SU-DHL-6 (cell line): ENCODE data around the gene LCORL.
"Not testable (repeated sequence)": the region's sequence is repeated elsewhere in the genome, so short reads cannot be mapped to it uniquely, and the experiment has no call there.

Experiments used
- H2AFZ ChIP-seq: fragments of 200-600 bp; sonication (generic); 2 replicates; pipeline ENCODE4 v1.6.1; 2014; ENCODE audit warnings: low read depth, mild to moderate bottlenecking, moderate library complexity, mixed read lengths, antibody characterized with exemption, low read length; ENCODE audit not compliant: severe bottlenecking
- H3F3A ChIP-seq: fragments of 200-600 bp; shearing (Covaris generic); 2 replicates; pipeline ENCODE4 v1.6.0; 2016; ENCODE audit warnings: antibody characterized with exemption, mild to moderate bottlenecking; ENCODE audit not compliant: insufficient read depth
- H3K27ac ChIP-seq: fragments of 200-600 bp; sonication (generic); 2 replicates; pipeline ENCODE4 v1.5.1; 2016; ENCODE audit warnings: low read depth, mild to moderate bottlenecking, low read length, moderate library complexity, mixed read lengths
- H3K27me3 ChIP-seq: fragments of 200-600 bp; sonication (generic), shearing (Covaris generic); 2 replicates; pipeline ENCODE4 v1.6.0; 2014; ENCODE audit warnings: mild to moderate bottlenecking, low read length
- H3K36me3 ChIP-seq: fragments of 200-600 bp; sonication (generic); 2 replicates; pipeline ENCODE4 v1.6.1; 2014; ENCODE audit warnings: mild to moderate bottlenecking, low read length, mixed read lengths
- H3K4me2 ChIP-seq: fragments of 300-600, 200-600 bp; shearing (Covaris generic), sonication (generic); 2 replicates; pipeline ENCODE4 v1.6.0; 2014; ENCODE audit warnings: low read length, low read depth, mild to moderate bottlenecking; ENCODE audit not compliant: poor library complexity, severe bottlenecking
- H3K4me3 ChIP-seq: fragments of 200-600 bp; sonication (generic); 2 replicates; pipeline ENCODE4 v1.5.1; 2014; ENCODE audit warnings: antibody characterized with exemption, low read length, mild to moderate bottlenecking, mixed read lengths; ENCODE audit not compliant: insufficient read depth, poor library complexity, severe bottlenecking
- H3K79me2 ChIP-seq: fragments of 200-600 bp; sonication (generic); 2 replicates; pipeline ENCODE4 v1.6.1; 2014; ENCODE audit warnings: mild to moderate bottlenecking, low read length, moderate library complexity; ENCODE audit not compliant: insufficient read depth
- H3K9ac ChIP-seq: fragments of 200-600 bp; sonication (generic); 2 replicates; pipeline ENCODE4 v1.7.0; 2014; ENCODE audit warnings: mild to moderate bottlenecking, low read length
- H3K9me2 ChIP-seq: fragments of 200-600 bp; sonication (generic); replicated peaks from 2 replicates; pipeline ENCODE4 v1.6.1; 2014; ENCODE audit warnings: low read length; ENCODE audit not compliant: insufficient read depth
- H3K9me3 ChIP-seq: fragments of 200-600 bp; sonication (generic); 2 replicates; pipeline ENCODE4 v1.6.1; 2014; ENCODE audit warnings: low read length, mixed read lengths; ENCODE audit not compliant: insufficient read depth
- H4K20me1 ChIP-seq: fragments of 200-600 bp; sonication (generic); 2 replicates; pipeline ENCODE4 v1.6.1; 2014; ENCODE audit warnings: low read depth, mild to moderate bottlenecking, antibody characterized with exemption, low read length, moderate library complexity, mixed read lengths
- EZH2phosphoT487 ChIP-seq: fragments of 200-600 bp; sonication (generic), shearing (Covaris generic); conservative IDR thresholded peaks from 2 replicates; pipeline ENCODE4 v1.6.1; 2018; ENCODE audit warnings: mild to moderate bottlenecking, antibody characterized with exemption, low read length, moderate library complexity, mixed read lengths
- TF ChIP-seq, protein P1 (sequence below): fragments of 200-600 bp; sonication (generic); IDR thresholded peaks from one replicate; pipeline ENCODE4 v1.5.1; 2017; ENCODE audit warnings: antibody characterized with exemption, mild to moderate bottlenecking, low read length, moderate library complexity; ENCODE audit not compliant: insufficient read depth, poor library complexity, severe bottlenecking

Gene LCORL

GRCh38 chr4:18012134-18012806 is 9.3 kb downstream of the LCORL start:
- Histone ChIP-seq H3K79me2 (peaks cover 100% of the 10 kb centered on the region), H4K20me1 (peaks cover 40% of the 10 kb centered on the region), H3K9ac (no peak overlapping the region), H3K27ac (no peak overlapping the region), H3K4me3 (no peak overlapping the region), H3K9me2 (no peaks in the 10 kb centered on the region; the same call in 1 of the 2 replicates), H3F3A (no peaks in the 10 kb centered on the region), H3K9me3 (no peaks in the 10 kb centered on the region), H3K27me3 (no peaks in the 10 kb centered on the region), H3K4me2 (no peak overlapping the region), H2AFZ (no peak overlapping the region), H3K36me3 (peaks cover 6% of the 10 kb centered on the region; the same call in 1 of the 2 replicates)
- TF ChIP-seq EZH2phosphoT487, result no peak
- TF ChIP-seq, protein P1, sequence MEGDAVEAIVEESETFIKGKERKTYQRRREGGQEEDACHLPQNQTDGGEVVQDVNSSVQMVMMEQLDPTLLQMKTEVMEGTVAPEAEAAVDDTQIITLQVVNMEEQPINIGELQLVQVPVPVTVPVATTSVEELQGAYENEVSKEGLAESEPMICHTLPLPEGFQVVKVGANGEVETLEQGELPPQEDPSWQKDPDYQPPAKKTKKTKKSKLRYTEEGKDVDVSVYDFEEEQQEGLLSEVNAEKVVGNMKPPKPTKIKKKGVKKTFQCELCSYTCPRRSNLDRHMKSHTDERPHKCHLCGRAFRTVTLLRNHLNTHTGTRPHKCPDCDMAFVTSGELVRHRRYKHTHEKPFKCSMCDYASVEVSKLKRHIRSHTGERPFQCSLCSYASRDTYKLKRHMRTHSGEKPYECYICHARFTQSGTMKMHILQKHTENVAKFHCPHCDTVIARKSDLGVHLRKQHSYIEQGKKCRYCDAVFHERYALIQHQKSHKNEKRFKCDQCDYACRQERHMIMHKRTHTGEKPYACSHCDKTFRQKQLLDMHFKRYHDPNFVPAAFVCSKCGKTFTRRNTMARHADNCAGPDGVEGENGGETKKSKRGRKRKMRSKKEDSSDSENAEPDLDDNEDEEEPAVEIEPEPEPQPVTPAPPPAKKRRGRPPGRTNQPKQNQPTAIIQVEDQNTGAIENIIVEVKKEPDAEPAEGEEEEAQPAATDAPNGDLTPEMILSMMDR, result no peak

GRCh38 chr4:18007625-18008024 is 13.9 kb downstream of the LCORL start:
- TF ChIP-seq EZH2phosphoT487, result no peak
- Histone ChIP-seq H3K79me2 (peaks cover 97% of the 10 kb centered on the region), H3F3A (no peaks in the 10 kb centered on the region), H4K20me1 (peaks cover 6% of the 10 kb centered on the region), H3K4me3 (no peak overlapping the region), H3K9me2 (no peaks in the 10 kb centered on the region; the same call in 1 of the 2 replicates), H3K9me3 (no peaks in the 10 kb centered on the region; the same call in 1 of the 2 replicates), H3K27me3 (no peaks in the 10 kb centered on the region), H3K4me2 (no peak overlapping the region), H3K9ac (no peak overlapping the region), H3K27ac (no peak overlapping the region), H2AFZ (no peak overlapping the region), H3K36me3 (peaks cover 13% of the 10 kb centered on the region; the same call in 1 of the 2 replicates)

DNA sequence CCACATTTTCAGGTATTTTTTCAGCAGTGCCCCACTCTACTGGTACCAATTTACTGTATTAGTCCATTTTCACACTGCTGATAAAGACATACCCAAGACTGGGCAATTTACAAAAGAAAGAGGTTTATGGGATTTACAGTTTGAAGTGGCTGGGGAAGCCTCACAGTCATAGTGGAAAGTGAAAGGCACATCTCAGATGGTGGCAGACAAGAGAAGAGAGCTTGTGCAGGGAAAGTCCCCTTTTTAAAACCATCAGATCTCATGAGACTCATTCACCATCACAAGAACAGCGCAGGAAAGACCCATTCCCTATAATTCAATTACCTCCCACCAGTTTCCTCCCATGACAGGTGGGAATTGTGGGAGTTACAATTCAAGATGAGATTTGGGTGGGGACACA is 15.1 kb downstream of the LCORL start:
- not testable (repeated sequence) for H3K9me2 ChIP-seq, H3F3A ChIP-seq, H4K20me1 ChIP-seq, H3K27ac ChIP-seq, H3K9ac ChIP-seq, H3K9me3 ChIP-seq, H3K4me3 ChIP-seq, H3K27me3 ChIP-seq, H3K4me2 ChIP-seq, H2AFZ ChIP-seq
- Histone ChIP-seq H3K36me3 (peaks cover 13% of the 10 kb centered on the region; the same call in 1 of the 2 replicates), H3K79me2 (peaks cover 97% of the 10 kb centered on the region)

GRCh38 chr4:17997129-17997528 is 24.4 kb downstream of the LCORL start:
- Histone ChIP-seq H2AFZ (no peak overlapping the region), H3K9me3 (no peaks in the 10 kb centered on the region), H3K4me3 (no peak overlapping the region), H3K4me2 (no peak overlapping the region), H3K9me2 (no peaks in the 10 kb centered on the region), H3F3A (no peaks in the 10 kb centered on the region), H4K20me1 (peaks cover 26% of the 10 kb centered on the region), H3K9ac (no peak overlapping the region), H3K79me2 (peaks cover 96% of the 10 kb centered on the region), H3K27ac (no peak overlapping the region), H3K36me3 (no peaks in the 10 kb centered on the region; the same call in 1 of the 2 replicates), H3K27me3 (no peaks in the 10 kb centered on the region)
- TF ChIP-seq, protein P1, result no peak
- TF ChIP-seq EZH2phosphoT487, result no peak
